Vagina (tissue), 2 donors: ENCODE results near the gene KIRREL3. TPM values are rescaled to one million over a fixed set of nuclear protein-coding genes. Genes with fewer than 3 reads are reported as not detected.

Source experiments
- DNase-seq, 2 donors: peaks; one replicate each; pipeline ENCODE4 v3.0.0-alpha.2; 2017; ENCODE audit errors: extremely low spot score in 2 of 2
- H3K27ac ChIP-seq: fragments of 200-600 bp; sonication (generic); one replicate; pipeline ENCODE4 v1.5.1; 2019
- H3K27me3 ChIP-seq: fragments of 200-600 bp; sonication (generic); one replicate; pipeline ENCODE4 v1.5.1; 2019
- H3K36me3 ChIP-seq, 2 donors: fragments of 200-600 bp; sonication (generic); one replicate each; pipeline ENCODE4 v1.5.1; 2017 to 2019
- H3K4me1 ChIP-seq: fragments of 200-600 bp; sonication (generic); one replicate; pipeline ENCODE4 v1.5.1; 2019
- H3K4me3 ChIP-seq, 2 donors: fragments of 200-600 bp; sonication (generic); 1 replicate in 1 of 2; 2 replicates in 1 of 2; pipeline ENCODE4 v1.5.1; 2016 to 2019
- H3K9me3 ChIP-seq: fragments of 200-600 bp; sonication (generic); one replicate; pipeline ENCODE4 v1.5.1; 2019
- POLR2A ChIP-seq, 2 donors: fragments of 450-650 bp; IDR thresholded peaks; one replicate each; pipeline ENCODE4 v1.6.1; 2017; ENCODE audit warnings: antibody characterized with exemption in 2 of 2, mild to moderate bottlenecking in 2 of 2, moderate library complexity in 2 of 2
- POLR2AphosphoS5 ChIP-seq, 2 donors: sonication (generic); formaldehyde crosslinking; IDR thresholded peaks; one replicate each; pipeline ENCODE4 v1.9.0; 2017; ENCODE audit warnings: antibody characterized with exemption in 2 of 2, mild to moderate bottlenecking in 2 of 2, low read depth in 1 of 2; ENCODE audit not compliant: insufficient read depth in 1 of 2
- intact Hi-C: fragments of 100-400 bp; cut with DNase I; formaldehyde crosslinking; loops from one replicate; pipeline ENCODE4 v1.15.1; 2023
- total RNA-seq: library from RNA; depleted of rRNA; stranded (reverse); fragments of >200 nt; gene quantifications from one replicate; pipeline ENCODE4 v1.2.3, GENCODE V29; 2016
- TF ChIP-seq, protein P1 (sequence below), 3 experiments: fragments of 450-650 bp in 2 of 3; fragments of 200-600 bp in 1 of 3; sonication (generic) in 1 of 3; IDR thresholded peaks; one replicate each; pipeline ENCODE4 v1.5.1; 2017 to 2019; ENCODE audit warnings: antibody characterized with exemption in 3 of 3, mild to moderate bottlenecking in 2 of 3, moderate library complexity in 2 of 3

KIRREL3 gene
- total RNA-seq, 1 donor from 2014 or later = not detected

DNA sequence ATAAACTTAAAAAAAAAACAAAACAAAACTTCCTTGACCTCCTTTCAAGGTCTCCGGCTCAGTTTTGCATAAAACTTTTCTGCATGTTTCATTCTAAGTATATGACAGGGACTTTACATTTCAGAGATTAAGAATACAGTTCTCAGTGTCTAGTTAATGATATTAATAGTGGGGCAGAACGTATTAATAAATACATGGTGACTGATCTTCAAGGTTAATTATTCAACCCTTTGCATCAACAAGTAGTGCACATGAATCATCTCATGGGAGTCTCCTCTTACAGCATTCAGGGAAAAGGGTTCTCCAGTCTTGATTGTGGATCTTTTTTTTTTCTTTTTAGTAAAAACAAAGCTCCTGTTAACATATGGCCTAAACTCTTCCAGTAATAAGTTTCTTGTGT, 146.8 kb downstream of the KIRREL3 start:
- TF ChIP-seq POLR2AphosphoS5 (IDR thresholded peaks at IDR 0.05; ENCODE audit: insufficient read depth in 1 of 2, low read depth in 1 of 2) (no peak), POLR2A (IDR thresholded peaks at IDR 0.05) (no peak)
- TF ChIP-seq, protein P1, sequence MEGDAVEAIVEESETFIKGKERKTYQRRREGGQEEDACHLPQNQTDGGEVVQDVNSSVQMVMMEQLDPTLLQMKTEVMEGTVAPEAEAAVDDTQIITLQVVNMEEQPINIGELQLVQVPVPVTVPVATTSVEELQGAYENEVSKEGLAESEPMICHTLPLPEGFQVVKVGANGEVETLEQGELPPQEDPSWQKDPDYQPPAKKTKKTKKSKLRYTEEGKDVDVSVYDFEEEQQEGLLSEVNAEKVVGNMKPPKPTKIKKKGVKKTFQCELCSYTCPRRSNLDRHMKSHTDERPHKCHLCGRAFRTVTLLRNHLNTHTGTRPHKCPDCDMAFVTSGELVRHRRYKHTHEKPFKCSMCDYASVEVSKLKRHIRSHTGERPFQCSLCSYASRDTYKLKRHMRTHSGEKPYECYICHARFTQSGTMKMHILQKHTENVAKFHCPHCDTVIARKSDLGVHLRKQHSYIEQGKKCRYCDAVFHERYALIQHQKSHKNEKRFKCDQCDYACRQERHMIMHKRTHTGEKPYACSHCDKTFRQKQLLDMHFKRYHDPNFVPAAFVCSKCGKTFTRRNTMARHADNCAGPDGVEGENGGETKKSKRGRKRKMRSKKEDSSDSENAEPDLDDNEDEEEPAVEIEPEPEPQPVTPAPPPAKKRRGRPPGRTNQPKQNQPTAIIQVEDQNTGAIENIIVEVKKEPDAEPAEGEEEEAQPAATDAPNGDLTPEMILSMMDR (IDR thresholded peaks at IDR 0.05) = no peak
- Histone ChIP-seq H3K9me3 (no peaks in the 10 kb centered on the region), H3K4me1 (no peaks in the 10 kb centered on the region), H3K4me3 (no peak overlapping the region), H3K27ac (no peak overlapping the region), H3K36me3 (no peaks in the 10 kb centered on the region), H3K27me3 (no peaks in the 10 kb centered on the region)
- DNase-seq = no peak
- intact Hi-C loops = no loop called here

DNA sequence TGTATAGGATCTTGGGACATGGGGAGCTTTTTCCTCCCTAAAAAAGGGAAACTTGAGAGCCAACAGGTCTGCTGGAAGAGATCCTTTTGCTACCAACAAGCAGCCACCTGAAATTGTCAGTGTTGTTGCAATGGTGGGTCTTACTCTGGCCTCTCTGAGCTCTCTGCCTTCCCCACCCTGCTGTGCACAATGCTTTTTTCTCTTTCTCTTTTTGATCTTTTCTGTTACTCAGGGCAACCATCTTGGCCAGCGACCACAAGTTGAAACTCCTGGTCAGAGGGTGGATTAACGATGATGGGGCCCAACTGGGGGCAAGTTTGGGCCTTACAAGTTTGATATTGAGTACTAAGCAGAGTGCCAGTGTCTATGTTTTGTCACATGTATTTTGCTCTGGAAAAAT, 155.8 kb downstream of the KIRREL3 start:
- DNase-seq = no peak
- Histone ChIP-seq H3K9me3 (no peaks in the 10 kb centered on the region), H3K4me1 (no peaks in the 10 kb centered on the region), H3K4me3 (no peak overlapping the region), H3K36me3 (no peaks in the 10 kb centered on the region), H3K27me3 (no peaks in the 10 kb centered on the region), H3K27ac (no peak overlapping the region)
- TF ChIP-seq POLR2A (IDR thresholded peaks at IDR 0.05) (no peak), POLR2AphosphoS5 (IDR thresholded peaks at IDR 0.05; ENCODE audit: insufficient read depth in 1 of 2, low read depth in 1 of 2) (no peak)
- TF ChIP-seq, protein P1 (IDR thresholded peaks at IDR 0.05) = no peak
- intact Hi-C loops = no loop called here

DNA sequence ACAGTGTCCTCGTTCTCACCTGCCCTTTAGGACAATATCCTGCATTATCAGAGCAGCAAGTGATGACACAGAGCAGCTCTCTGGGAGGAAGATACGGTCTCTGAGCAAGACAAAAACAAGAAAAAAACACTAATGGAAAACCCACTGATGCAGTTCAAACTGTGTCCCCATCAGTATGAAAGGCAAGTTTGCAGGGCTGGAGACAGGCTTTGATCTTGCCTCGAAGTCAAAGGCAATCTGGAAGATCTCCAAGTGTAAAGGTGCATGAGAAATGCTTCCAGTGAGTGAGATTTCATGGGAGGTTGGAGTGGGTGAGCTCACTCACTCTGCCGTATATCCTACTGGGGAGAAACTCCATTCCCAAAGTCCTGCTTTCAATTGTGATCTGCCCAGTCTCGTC, 157.5 kb downstream of the KIRREL3 start:
- Histone ChIP-seq H3K9me3 (no peaks in the 10 kb centered on the region), H3K27me3 (no peaks in the 10 kb centered on the region), H3K36me3 (no peaks in the 10 kb centered on the region), H3K27ac (no peak overlapping the region), H3K4me1 (no peaks in the 10 kb centered on the region), H3K4me3 (no peak overlapping the region)
- TF ChIP-seq POLR2AphosphoS5 (IDR thresholded peaks at IDR 0.05; ENCODE audit: insufficient read depth in 1 of 2, low read depth in 1 of 2) = no peak
- DNase-seq = no peak
- intact Hi-C loops = no loop called here

DNA sequence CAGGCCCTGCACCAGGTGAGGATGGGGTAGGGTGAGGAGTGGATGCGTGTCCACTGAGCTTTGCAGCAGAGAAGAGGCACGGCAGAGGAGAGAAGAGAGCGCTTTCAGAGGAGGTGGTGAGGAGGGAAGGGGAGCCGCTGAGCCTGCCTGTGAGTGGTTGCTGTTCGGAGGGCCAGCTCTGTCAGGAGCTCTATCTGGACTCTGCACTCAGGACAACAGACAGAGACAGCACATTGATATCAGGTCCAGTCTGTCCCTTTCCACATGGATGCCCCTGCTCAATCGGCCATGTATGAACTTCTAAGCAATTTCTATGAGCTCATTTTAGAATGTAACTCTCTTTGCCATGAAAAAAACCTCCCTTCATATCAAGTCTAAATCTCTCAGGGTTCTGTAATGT, 158.6 kb downstream of the KIRREL3 start:
- H3K36me3 ChIP-seq = no peaks in the 10 kb centered on the region
- no peak overlapping the region for H3K4me3 ChIP-seq
- H3K27ac ChIP-seq = no peak overlapping the region
- H3K27me3 ChIP-seq = no peaks in the 10 kb centered on the region
- intact Hi-C loops = no loop called here
- no peaks in the 10 kb centered on the region for H3K4me1 ChIP-seq
- no peak for DNase-seq
- H3K9me3 ChIP-seq = no peaks in the 10 kb centered on the region
- no peak for TF ChIP-seq POLR2AphosphoS5 (IDR thresholded peaks at IDR 0.05; ENCODE audit: insufficient read depth in 1 of 2, low read depth in 1 of 2)
- TF ChIP-seq, protein P1 (IDR thresholded peaks at IDR 0.05) = no peak
- TF ChIP-seq POLR2A (IDR thresholded peaks at IDR 0.05) = no peak

DNA sequence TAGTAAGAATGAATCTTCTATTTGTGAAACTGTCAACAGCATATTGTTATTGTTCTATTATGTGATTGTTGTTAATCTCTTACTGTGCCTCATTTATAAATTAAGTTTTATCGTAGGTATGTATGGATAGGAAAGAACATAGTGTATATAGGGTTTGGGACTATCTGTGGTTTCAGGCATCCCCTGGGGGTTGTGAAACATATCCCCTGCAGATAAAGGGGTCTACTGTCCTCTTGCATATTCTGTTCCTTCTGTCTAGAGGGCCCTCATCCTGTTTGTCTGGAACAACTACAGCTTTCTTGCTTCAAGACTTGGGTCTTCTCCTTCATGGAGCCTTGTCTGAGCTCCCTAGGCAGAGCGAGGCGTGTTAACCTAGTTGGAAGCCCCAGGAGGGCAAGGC, 159.6 kb downstream of the KIRREL3 start:
- no peaks in the 10 kb centered on the region for H3K36me3 ChIP-seq
- no peaks in the 10 kb centered on the region for H3K27me3 ChIP-seq
- TF ChIP-seq, protein P1 (IDR thresholded peaks at IDR 0.05) = no peak
- TF ChIP-seq POLR2AphosphoS5 (IDR thresholded peaks at IDR 0.05; ENCODE audit: insufficient read depth in 1 of 2, low read depth in 1 of 2) (no peak), POLR2A (IDR thresholded peaks at IDR 0.05) (no peak)
- no peak for DNase-seq
- no peaks in the 10 kb centered on the region for H3K9me3 ChIP-seq
- H3K27ac ChIP-seq = no peak overlapping the region
- no peak overlapping the region for H3K4me3 ChIP-seq
- intact Hi-C loops = no loop called here
- no peaks in the 10 kb centered on the region for H3K4me1 ChIP-seq
